Right ventricle myocardium superior (tissue), 1 donor: ENCODE results near the gene ITGAE. TPM values are rescaled to one million over a fixed set of nuclear protein-coding genes. Genes with fewer than 3 reads are reported as not detected.
A peak's percentile ranks its signal among the peaks of the same experiment; 100 is the strongest.

Experiments used
- ATAC-seq: fragments of 200-7000 bp; cut with Tn5 transposase; one replicate; pipeline ENCODE4 v1.9.1; 2020; ENCODE audit warnings: mild to moderate bottlenecking; ENCODE audit not compliant: poor library complexity
- DNase-seq: peaks from one replicate; pipeline ENCODE4 v3.0.0-alpha.2; 2020
- intact Hi-C: fragments of 100-400 bp; cut with DNase I; formaldehyde crosslinking; loops from one replicate; pipeline ENCODE4 v1.11.2; 2022
- total RNA-seq: library from RNA; stranded (reverse); fragmentation: NEBNext Ultra II Directional; extraction: Animal tissue kit (Norgen Biotek cat#: 25700); gene quantifications from one replicate; pipeline ENCODE4 v1.2.1, GENCODE V29; 2021
- donor health status: DM: no; HTN: yes; CAD: no; lungs with severe emphysema.

The ITGAE gene
- total RNA-seq, 1 donor from 2014 or later = 14.8 TPM

DNA sequence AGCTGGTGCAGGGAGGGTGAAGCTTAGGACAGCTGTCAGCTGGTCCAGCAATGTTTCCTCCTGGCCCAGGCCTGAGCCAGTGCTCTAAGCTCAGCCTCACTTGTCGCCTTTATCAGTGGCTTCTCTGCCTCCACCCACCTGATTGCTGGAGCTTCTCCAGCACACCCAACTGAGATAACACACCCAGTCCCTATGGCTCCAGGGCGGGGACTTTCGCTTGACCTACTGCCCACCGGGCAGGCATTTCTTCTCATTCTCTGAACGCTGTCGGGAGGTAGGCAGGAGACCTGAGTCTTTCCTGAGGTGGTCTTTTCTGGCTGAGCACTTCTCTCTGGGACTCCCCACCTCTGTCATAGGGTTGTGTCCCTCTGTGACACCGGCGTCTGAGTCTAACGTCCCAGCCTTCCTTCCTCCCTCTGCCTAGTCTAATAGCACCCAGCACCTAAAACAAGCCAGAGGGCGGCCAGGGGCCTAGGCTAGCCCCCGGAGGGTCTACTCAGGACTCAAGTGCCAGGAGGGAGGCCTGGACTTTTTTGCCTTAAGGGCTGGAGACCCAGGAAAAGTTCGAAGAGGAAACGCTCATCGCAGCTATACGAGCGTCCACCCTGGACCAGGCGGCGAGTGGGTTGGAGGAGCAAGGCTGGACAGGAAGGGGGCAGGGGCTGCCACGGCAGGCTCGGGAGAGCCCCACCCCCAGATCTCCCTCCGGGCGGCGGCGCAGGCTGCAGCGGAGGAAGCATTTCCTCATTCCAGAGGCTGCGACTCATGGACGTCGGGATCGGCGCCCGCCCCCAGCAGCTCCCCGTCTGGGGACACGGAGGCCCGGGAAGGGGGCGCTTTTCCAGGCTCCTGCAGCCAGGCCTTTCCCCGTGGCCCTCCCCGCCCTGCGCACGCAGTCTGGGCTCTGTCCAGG is 133.4 kb downstream of the ITGAE start:
- ATAC-seq (peak; percentile 82), DNase-seq (peak; percentile 93)
- intact Hi-C loops = no loop called here

GRCh38 chr17:3666516-3666915 is 134.5 kb downstream of the ITGAE start:
- intact Hi-C loops = no loop called here
- DNase-seq (no peak), ATAC-seq (no peak)

DNA sequence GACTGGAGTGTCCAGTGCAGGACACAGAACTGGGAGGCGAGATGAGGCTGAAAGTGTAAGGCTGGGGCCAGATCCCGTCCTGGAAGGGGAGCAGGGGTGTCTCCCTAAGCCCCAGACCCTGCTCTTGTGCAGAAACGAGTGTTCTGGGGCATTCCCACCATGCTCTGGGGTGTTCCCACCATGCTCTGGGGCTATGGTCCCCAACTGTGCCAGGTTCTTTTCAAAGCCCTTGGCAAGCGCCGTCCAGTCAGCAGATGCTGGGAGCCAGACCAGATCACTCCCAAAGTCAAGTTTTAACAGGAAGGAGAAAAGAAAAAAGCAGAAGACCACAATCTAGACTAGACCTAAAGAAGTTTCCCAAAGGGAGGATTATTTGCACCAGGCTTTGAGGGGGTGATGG is 135.2 kb downstream of the ITGAE start:
- ATAC-seq (no peak), DNase-seq (peak; percentile 65)
- intact Hi-C loops = no loop called here

Other genes with a start within 250 kb of the ITGAE start
- gene TRPV3, start 243.4 kb downstream of the ITGAE start, total RNA-seq = 1.0 TPM
- gene TRPV1, start 191.8 kb downstream of the ITGAE start, total RNA-seq = 4.0 TPM
- 4.7 TPM for gene SHPK, start 164.9 kb downstream of the ITGAE start, total RNA-seq
- gene CTNS, start 164.4 kb downstream of the ITGAE start, total RNA-seq = 5.1 TPM
- 149 TPM for gene TAX1BP3, start 132.6 kb downstream of the ITGAE start, total RNA-seq
- 64.6 TPM for gene EMC6, start 132.4 kb downstream of the ITGAE start, total RNA-seq
- gene P2RX5, start 105.0 kb downstream of the ITGAE start, total RNA-seq = 13.0 TPM
- gene HASPIN, start 77.3 kb downstream of the ITGAE start, total RNA-seq = 0.13 TPM
- 13.8 TPM for gene NCBP3, start 45.1 kb upstream of the ITGAE start, total RNA-seq
- gene CAMKK1, start 91.9 kb upstream of the ITGAE start, total RNA-seq = 4.0 TPM
- gene P2RX1, start 115.3 kb upstream of the ITGAE start, total RNA-seq = 0.08 TPM
- gene ATP2A3, start 163.2 kb upstream of the ITGAE start, total RNA-seq = 6.0 TPM